ENCODE results near the gene PIP4K2B. TPM values are rescaled to one million over a fixed set of nuclear protein-coding genes. Genes with fewer than 3 reads are reported as not detected.
A peak's percentile ranks its signal among the peaks of the same experiment; 100 is the strongest.
"Not testable (repeated sequence)": the region's sequence is repeated elsewhere in the genome, so short reads cannot be mapped to it uniquely, and the experiment has no call there.

PIP4K2B gene
- 41.9 TPM for total RNA-seq
- long read RNA-seq, full-length matches to known transcripts: 10 of 41 reads
- long read RNA-seq, partial matches to known transcripts: 5 of 41 reads
- long read RNA-seq, other reads (novel, unspliced or antisense): 26 of 41 reads

DNA sequence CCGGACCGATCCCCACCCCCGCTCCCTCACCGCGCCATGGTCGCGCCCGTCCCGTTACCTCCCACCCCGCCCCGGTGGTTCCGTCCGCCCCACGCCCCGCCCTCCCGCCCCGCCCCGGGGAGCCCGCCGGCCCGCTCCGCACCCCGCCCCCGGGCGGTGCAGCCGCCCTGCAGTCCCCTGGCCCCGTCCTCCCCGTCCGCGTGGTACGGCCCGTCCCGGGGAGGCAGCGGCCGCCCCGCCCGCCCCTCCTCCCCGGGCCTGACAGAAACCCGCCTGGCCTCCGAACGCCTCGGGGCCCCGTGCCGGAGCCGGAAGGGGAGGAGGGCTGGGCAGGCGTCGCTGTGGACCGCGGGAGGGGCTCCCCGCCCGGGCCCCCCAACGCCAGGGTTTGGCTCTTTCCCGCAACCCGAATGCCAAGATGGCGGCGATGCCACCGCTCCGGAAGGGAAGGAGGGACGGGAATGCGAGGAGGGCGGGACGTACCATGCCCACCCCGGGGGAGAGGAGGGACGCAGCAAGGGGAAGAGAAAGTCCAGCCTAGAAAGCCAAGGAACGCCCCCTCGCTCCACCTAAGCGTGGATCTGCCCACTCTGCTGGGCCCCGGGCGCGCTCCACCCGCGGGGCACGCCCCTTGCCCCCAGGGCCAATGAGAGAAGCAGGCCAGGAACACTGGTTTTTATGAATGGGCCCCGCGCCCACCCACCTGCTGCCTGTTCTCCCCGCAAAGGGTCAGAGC, at the start of gene PIP4K2B:
Gene PIP4K2B (minus strand): TSS at position 56 of the 736 bp plus-strand sequence. CDS start 132 bp downstream, outside the sequence.
- DNase-seq (peak; percentile 97), ATAC-seq (ENCODE audit: poor library complexity) (peak; percentile 96)
- intact Hi-C loops (cut with DNase I): loop anchor here (5.0 kb wide), 1 partner anchor 47 kb away; the partner anchor contains the start of gene PSMB3

- DNase-seq: no peak
- no peak for ATAC-seq (ENCODE audit: poor library complexity)
- intact Hi-C loops (cut with DNase I): loop anchor here (2.0 kb wide), 1 partner anchor 20 kb away; no protein-coding TSS in a partner anchor
These were observed 49.2 kb upstream of the PIP4K2B start for GRCh38 chr17:38848557-38848891.

DNA sequence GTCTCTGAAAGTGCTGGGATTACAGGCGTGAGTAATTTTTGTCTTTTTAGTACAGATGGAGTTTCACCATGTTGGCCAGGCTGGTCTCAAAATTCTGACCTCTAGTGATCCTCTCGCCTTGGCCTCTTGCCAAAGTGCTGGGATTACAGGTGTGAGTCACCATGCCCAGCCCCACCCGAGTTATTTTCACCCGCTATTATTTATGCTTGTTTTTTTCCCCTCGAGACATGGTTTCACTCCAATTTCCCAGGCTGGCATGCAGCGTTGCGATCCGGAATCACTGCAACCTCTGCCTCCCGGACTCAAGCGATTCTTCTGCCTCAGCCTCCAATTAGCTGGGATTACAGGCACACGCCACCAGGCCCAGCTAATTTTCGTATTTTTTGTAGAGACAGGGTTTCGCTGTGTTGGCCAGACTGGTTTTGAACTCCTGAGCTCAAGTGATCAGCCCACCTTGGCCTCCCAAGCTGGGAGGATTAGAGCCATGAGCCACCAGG, 45.0 kb upstream of the PIP4K2B start:
- ATAC-seq (ENCODE audit: poor library complexity): no peak
- DNase-seq: no peak
- intact Hi-C loops (cut with DNase I): no loop called here

DNA sequence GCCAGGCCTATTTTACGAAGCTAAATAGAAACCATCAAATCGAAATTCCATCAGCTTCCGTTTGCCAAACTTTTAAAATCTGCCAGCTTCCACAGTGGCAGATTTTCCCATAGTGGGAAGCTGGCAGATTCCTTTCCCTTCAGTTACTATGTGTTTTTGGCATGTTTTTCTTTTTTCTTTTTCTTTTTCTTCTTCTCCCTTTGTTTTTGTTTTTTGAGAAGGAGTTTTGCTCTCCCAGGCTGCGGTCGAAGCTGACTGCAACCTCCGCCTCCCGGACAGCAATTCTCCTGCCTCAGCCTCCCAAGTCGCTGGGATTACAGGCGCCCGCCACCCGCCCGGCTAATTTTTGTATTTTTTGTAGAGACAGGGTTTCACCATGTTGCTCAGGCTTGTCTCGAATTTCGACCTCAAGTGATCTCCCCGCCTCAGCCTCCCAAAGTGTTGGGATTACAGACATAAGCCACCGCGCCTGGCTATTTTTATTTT, 26.4 kb upstream of the PIP4K2B start:
- intact Hi-C loops (cut with DNase I): no loop called here
- ATAC-seq (ENCODE audit: poor library complexity): no peak

DNA sequence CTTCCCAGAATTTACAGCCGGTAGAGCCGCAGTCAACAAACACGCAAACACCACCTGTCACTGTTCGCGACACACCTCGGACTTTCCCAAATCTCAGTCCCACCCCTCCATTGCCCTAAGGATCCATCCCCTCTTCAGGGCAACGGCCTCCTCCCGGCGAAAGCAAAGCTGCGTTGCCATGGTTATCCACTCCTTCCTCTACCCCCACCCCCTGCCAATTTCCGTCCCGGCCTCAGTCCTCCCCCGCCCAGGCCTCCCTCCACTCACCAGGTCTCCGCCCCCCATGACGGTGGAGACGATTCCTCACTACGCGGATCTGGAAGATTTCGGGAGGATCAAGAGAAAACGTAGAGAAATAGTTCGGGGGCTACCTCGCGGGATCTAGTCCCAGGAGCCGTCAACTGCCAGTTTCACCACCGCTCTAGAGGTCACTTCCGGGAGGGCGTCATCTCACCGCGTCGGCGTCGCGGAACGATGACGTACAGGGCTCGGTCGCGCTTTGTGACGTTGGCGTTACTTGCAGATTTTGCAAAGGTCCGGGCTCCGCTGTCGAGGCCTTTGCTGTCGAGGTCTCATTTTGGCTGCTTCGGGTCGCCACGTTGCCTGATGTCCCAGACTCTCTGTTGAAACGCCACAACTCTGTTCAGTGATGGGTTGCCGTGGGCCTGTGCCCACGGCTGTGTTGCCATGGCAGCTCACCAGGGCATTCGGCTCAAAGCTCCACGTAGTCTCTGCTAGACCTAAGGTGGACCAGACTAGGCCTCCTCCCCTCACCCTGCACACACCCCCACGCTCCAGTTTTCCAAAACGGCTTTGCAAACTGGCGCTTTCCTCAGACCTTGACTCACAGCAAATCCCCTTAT, 25.8 kb upstream of the PIP4K2B start, which contains the start of gene CWC25:
Gene CWC25 (minus strand): TSS at position 423 of the 863 bp plus-strand sequence. CDS start 138 bp downstream, at position 285.
- DNase-seq (peak; percentile 98), ATAC-seq (ENCODE audit: poor library complexity) (peak; percentile 96)
- intact Hi-C loops (cut with DNase I): no loop called here

More for the DNA sequence above, 26.4 kb upstream of the PIP4K2B start:
- no peak for DNase-seq

DNA sequence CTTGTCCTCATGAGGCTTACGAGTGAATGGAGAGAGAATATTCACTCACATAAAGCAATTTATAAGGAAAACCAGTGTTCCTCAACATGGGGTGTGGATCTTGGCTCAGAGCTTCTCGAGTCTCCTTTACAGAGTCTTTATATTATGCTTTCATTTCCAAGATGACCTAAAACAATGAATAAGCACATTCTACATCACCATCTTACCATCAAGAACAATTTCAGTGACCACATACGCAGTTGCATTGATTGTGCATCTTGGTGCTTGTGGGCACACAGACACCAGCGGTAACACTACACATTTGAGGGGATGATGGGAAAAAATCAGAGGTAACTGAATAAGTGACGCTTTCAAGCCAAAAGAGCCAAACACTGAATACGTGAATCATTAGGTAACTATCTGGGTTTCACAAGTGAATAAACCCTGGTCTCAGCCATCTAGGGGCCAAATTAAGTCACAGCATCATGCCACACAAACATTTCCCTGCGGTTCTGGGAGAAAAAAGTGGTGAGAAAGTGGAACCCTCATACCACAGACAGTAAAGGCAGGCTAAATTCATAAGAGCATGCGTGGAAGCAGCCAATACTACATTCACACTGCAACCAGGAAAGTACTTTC, 16.3 kb upstream of the PIP4K2B start:
- DNase-seq (no peak), ATAC-seq (ENCODE audit: poor library complexity) (no peak)
- intact Hi-C loops (cut with DNase I): no loop called here

DNA sequence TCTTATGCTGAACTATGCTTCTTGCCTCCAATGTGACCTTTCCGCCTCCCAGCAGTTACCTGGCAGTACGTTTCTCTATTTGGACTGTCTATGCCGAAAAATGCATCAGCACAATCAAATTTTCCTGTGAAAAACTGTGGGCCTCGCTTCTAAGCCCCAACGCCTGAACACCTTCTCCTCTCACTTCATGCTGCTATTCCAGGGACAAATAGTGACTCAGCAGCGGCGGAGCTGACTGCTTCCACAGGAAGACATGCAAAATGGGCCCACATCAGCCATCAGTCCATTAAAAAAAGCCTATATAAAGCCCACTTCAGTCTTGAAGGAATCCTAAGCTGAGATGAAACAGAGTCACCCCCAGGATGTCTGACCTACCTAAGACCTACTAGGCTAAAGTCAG, 10.5 kb upstream of the PIP4K2B start:
- ATAC-seq (ENCODE audit: poor library complexity): no peak
- intact Hi-C loops (cut with DNase I): no loop called here
- no peak for DNase-seq

DNA sequence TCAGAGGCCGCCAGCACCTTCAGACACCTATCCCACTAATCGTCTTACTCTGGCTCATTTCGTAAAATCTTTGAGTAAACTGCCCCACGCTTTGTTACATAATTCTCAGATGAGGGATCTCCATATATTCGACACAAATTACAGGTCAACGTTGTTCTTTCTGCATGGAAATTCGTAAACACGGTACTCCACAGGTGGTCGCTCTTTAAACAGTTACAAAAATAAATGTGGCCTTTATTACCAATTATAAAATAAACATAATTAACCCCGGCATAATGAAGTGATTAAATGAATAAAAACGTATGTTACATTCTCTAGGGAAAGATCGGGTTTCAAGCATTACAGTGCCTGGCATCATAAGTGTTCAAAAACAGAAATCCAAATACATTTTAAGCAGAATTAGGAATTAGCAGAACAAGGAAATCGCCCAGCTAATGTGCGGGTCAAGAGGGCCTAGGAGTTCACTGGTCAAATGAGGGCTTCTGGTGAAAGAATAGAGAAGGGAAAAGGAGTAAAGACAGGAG, 943 bp upstream of the PIP4K2B start:
- intact Hi-C loops (cut with DNase I): no loop called here
- ATAC-seq (ENCODE audit: poor library complexity) (no peak), DNase-seq (no peak)

GRCh38 chr17:38798614-38799500, 499 bp downstream of the PIP4K2B start:
- DNase-seq (no peak), ATAC-seq (ENCODE audit: poor library complexity) (peak; percentile 40)
- intact Hi-C loops (cut with DNase I): loop anchor here (5.0 kb wide), 1 partner anchor 47 kb away; the partner anchor contains the start of gene PSMB3

- DNase-seq (no peak), ATAC-seq (ENCODE audit: poor library complexity) (no peak)
- intact Hi-C loops (cut with DNase I): loop anchor here (5.0 kb wide), 1 partner anchor 46 kb away; the partner anchor contains the start of gene PSMB3
These were observed 1.5 kb downstream of the PIP4K2B start for GRCh38 chr17:38797828-38798227.

DNA sequence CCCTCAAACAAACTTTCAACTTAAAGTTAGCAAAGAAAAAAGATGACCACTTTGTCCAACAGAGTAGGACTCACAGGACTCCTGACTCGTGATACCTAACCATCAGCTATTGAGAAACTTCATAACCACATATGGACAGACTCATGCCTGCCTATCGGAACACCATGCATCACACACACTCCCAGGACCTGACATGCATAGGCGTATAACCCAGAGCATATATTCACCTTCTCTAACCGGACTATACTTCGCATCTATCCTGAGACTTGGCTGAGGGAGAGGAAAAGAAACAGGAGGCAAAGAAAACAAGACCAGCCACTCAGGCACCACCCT, 2.2 kb downstream of the PIP4K2B start:
- intact Hi-C loops (cut with DNase I): loop anchor here (5.0 kb wide), 1 partner anchor 45 kb away; the partner anchor contains the start of gene PSMB3
- ATAC-seq (ENCODE audit: poor library complexity) (no peak), DNase-seq (no peak)

GRCh38 chr17:38796451-38797157, 2.8 kb downstream of the PIP4K2B start:
- intact Hi-C loops (cut with DNase I): loop anchor here (5.0 kb wide), 1 partner anchor 44 kb away; the partner anchor contains the start of gene PSMB3
- ATAC-seq (ENCODE audit: poor library complexity) (no peak), DNase-seq (no peak)

DNA sequence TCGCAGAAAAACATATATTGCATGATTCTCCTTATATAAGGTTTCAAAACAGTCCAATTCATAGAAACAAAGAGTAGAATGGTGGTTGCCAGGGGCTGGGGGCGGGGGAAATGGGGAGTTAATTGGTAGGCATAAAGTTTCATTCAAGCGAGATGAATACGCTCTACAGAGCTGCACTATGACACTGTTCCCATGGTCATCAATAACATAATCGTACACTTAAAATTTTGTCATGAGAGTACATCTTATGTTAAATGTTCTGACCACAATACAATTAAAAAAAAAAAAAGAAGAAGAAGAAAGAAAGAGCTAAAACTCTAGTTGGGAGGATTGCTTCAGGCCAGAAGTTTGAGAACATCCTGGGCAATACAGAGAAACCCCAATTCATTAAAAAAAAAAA, 5.1 kb downstream of the PIP4K2B start:
- ATAC-seq (ENCODE audit: poor library complexity): no peak

GRCh38 chr17:38791162-38791561, 8.2 kb downstream of the PIP4K2B start:
- no peak for DNase-seq
- no peak for ATAC-seq (ENCODE audit: poor library complexity)
- intact Hi-C loops (cut with DNase I): no loop called here

More for the DNA sequence above, 5.1 kb downstream of the PIP4K2B start:
- intact Hi-C loops (cut with DNase I): no loop called here
- no peak for DNase-seq

DNA sequence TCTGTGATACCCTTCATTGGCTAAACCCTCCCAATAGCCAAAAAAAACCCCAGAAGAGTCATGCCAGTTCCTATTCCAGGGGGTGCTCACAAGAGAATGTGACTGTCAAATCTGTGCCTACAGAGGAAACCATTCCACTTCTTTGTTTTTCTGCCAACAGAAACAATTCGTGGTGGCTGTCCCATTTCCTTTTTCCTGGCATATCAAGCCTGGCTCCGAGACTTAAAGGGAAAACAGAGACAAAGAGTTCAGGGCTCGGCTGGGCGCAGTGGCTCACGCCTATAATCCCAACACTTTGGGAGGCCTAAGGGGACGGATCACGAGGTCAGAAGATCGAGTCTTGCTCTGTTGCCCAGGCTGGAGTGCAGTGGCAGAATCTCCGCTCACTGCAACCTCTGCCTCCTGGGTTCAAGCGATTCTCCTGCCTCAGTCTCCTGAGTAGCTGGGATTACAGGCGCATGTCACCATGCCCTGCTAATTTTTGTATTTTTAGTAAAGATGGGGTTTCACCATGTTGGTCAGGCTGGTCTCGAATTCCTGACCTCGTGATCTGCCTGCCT, 9.1 kb downstream of the PIP4K2B start:
- DNase-seq; ATAC-seq (ENCODE audit: poor library complexity); intact Hi-C loops (cut with DNase I): not testable (repeated sequence)

DNA sequence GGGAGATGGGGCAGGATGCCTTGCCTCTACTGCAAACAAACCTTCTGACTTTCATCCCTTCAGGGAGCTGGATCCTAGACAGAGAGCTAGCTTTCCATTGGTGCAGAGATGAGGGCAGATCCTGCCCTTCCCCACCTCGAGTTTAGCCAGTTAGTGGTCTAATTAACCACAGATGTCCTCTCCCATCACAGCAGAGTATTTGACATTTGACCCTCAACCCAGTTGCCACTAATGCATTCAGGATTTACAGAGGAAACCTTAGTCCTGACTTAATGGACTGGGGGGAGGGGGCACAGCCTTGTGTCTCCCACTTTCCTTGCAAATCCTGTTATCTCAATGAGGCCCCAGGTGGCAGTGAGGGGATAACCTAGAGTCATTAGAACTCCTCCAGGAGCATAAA, 10.2 kb downstream of the PIP4K2B start:
- intact Hi-C loops (cut with DNase I): no loop called here
- ATAC-seq (ENCODE audit: poor library complexity) (no peak), DNase-seq (no peak)

Data from Right ventricle myocardium superior (tissue), 1 donor.